Chondrocyte (in vitro differentiated cells): ENCODE measurements around the gene TAF1D. TPM values are rescaled to one million over a fixed set of nuclear protein-coding genes. Genes with fewer than 3 reads are reported as not detected.

ENCODE experiments used
- DNase-seq: peaks from one replicate; pipeline ENCODE4 v3.0.0; 2021; ENCODE audit warnings: mixed read lengths, low spot score
- H3K27ac Mint-ChIP-seq: one replicate; pipeline ENCODE4 v1.8.0; 2021; ENCODE audit warnings: mild to moderate bottlenecking, moderate library complexity, mixed read lengths; ENCODE audit not compliant: unreplicated experiment
- H3K27me3 Mint-ChIP-seq: 2 replicates; pipeline ENCODE4 v1.8.0; 2021; ENCODE audit warnings: low read depth, mixed read lengths
- H3K36me3 Mint-ChIP-seq: 2 replicates; pipeline ENCODE4 v1.8.0; 2021; ENCODE audit warnings: low read depth, mixed read lengths
- H3K4me1 Mint-ChIP-seq: 2 replicates; pipeline ENCODE4 v1.8.0; 2021; ENCODE audit warnings: low read depth, mild to moderate bottlenecking, mixed read lengths
- H3K4me3 Mint-ChIP-seq: one replicate; pipeline ENCODE4 v1.8.0; 2021; ENCODE audit warnings: mild to moderate bottlenecking, moderate library complexity, mixed read lengths; ENCODE audit not compliant: unreplicated experiment
- H3K9me3 Mint-ChIP-seq: 2 replicates; pipeline ENCODE4 v1.8.0; 2021; ENCODE audit warnings: low read depth, mixed read lengths
- long read RNA-seq: library from polyadenylated mRNA; stranded (forward); transcript quantifications from one replicate; pipeline ENCODE4 v2.0.0, GENCODE V29; 2021
- total RNA-seq: library from RNA; stranded (reverse); gene quantifications from 3 replicates; pipeline ENCODE4 v1.2.1, GENCODE V29; 2021
- TF ChIP-seq, protein P1 (sequence below): fragments of 200-600 bp; sonication (generic); IDR thresholded peaks from 2 replicates; pipeline ENCODE4 v1.5.0; 2021; ENCODE audit warnings: antibody characterized with exemption, mild to moderate bottlenecking, moderate library complexity

TAF1D gene, protein sequence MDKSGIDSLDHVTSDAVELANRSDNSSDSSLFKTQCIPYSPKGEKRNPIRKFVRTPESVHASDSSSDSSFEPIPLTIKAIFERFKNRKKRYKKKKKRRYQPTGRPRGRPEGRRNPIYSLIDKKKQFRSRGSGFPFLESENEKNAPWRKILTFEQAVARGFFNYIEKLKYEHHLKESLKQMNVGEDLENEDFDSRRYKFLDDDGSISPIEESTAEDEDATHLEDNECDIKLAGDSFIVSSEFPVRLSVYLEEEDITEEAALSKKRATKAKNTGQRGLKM
- total RNA-seq = 83.8 to 85.7 TPM (median 84.5 TPM) in 3 replicates
- long read RNA-seq, partial matches to known transcripts = 6 of 22 reads
- long read RNA-seq, other reads (novel, unspliced or antisense) = 14 of 22 reads

DNA sequence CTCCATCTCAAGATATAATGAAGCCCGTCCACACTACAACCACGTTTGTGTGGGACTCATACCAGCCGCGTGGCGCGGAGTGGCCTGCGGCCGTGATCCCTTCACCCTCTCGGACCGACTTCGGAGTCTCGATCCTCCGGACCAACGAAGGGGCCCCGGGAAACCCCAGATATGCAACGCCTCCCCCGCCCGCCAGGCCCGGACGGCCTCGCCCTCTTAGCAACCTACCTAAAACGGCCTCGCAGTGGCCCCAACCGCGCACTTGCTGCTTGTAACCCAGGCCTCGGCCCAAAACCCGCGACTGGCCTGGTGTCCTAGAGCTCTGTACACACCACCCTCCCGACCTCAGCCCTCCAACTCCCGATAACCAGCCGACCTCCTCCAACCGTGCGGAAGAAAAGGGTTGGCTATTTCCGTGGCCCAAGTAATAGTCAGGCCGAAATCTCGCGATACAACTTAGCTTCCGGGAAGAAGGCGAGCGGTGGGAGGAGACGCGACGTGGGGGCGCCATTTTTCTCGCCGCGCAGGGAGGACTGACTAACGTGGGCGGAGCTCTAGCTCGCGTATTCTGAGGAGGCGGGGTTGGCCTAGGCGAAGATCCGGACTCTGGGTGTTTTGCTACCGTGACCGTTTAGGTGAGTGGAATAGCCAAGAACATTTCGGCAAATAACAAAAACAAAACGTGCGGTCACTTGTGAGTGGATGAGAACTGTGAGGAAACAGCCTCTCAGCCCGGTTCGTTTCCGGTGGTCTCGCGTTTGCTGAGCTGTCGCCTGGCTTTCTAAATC, at the start of gene TAF1D, which contains the start of gene C11orf54:
TAF1D (minus strand) TSS at position 402 of the 788 bp plus-strand sequence. CDS start 2,191 bp downstream, outside the sequence.
C11orf54 (plus strand) TSS at position 579 of the 788 bp plus-strand sequence. CDS start 5,722 bp downstream, outside the sequence.
- TF ChIP-seq, protein P1, sequence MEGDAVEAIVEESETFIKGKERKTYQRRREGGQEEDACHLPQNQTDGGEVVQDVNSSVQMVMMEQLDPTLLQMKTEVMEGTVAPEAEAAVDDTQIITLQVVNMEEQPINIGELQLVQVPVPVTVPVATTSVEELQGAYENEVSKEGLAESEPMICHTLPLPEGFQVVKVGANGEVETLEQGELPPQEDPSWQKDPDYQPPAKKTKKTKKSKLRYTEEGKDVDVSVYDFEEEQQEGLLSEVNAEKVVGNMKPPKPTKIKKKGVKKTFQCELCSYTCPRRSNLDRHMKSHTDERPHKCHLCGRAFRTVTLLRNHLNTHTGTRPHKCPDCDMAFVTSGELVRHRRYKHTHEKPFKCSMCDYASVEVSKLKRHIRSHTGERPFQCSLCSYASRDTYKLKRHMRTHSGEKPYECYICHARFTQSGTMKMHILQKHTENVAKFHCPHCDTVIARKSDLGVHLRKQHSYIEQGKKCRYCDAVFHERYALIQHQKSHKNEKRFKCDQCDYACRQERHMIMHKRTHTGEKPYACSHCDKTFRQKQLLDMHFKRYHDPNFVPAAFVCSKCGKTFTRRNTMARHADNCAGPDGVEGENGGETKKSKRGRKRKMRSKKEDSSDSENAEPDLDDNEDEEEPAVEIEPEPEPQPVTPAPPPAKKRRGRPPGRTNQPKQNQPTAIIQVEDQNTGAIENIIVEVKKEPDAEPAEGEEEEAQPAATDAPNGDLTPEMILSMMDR = no peak
- H3K36me3 Mint-ChIP-seq = peaks cover 34% of the 10 kb centered on the region
- H3K27ac Mint-ChIP-seq = peak within 1 kb of the TSS; percentile 99
- no peaks in the 10 kb centered on the region for H3K27me3 Mint-ChIP-seq
- peak; percentile 97 for DNase-seq
- peak within 1 kb of the TSS; percentile 96 for H3K4me3 Mint-ChIP-seq
- H3K9me3 Mint-ChIP-seq = no peaks in the 10 kb centered on the region
- peaks cover 57% of the 10 kb centered on the region for H3K4me1 Mint-ChIP-seq

DNA sequence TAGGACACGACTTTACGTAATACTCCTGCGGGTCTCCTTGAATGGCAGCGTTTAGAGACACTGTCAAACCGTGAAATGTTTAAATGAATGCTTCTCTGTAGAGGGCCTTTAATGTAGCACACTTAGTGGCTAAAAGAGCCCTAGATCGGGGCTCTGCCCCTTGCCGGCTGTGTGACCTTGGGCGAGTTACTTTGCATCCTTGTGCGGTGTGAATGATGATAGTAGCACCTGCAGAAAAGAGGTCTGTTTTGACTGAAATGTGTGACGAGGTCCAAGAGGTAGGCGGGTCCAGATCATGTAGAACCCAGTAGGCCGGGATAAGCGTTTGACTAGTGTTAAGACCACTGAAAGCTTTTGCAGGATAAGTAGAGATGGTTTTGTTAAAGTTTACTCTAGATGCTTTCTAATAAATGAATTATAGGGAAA, 43.7 kb upstream of the TAF1D start:
- no peak for DNase-seq
- peak overlapping the region; percentile 95 for H3K4me3 Mint-ChIP-seq
- peak overlapping the region; percentile 86 for H3K27ac Mint-ChIP-seq
- H3K4me1 Mint-ChIP-seq = peaks cover 40% of the 10 kb centered on the region
- peaks cover under 1% of the 10 kb centered on the region for H3K36me3 Mint-ChIP-seq
- no peaks in the 10 kb centered on the region for H3K9me3 Mint-ChIP-seq
- H3K27me3 Mint-ChIP-seq = no peaks in the 10 kb centered on the region
- TF ChIP-seq, protein P1 = peak; percentile 42

DNA sequence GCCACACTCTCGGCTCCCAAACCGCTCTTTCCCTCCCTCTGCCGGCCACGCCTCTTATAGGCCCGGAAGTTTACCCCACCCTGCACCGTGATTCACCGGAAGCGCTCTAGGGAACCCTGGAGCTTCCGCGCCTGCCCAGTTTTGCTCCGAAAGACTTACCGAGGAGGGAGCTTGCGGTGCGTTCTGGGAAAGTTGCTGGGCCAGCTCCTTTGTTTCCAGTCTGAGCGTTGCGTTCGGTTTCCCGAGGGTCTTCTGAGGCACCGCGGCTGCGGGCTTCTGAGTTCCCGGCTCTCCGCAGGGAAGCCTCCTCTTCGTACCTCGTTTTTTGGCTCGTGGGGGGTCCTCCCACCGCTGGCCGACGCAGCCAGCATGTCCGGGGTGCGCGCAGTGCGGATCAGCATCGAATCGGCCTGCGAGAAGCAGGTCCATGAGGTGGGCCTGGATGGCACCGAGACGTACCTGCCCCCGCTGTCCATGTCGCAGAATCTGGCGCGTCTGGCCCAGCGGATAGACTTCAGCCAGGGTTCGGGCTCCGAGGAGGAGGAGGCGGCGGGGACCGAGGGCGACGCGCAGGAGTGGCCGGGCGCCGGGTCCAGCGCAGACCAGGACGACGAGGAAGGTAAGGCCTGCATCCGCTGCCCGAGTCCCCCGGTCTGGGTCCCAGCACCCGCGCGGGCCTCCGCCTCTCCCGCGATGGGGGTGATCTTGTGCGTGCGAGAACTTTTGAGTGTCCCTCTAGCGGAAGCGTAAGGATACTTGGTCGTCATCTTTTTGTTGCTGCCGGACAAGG, 43.0 kb upstream of the TAF1D start, which contains the start of gene MED17:
MED17 (plus strand) TSS at position 138 of the 790 bp plus-strand sequence; CDS start at position 370, 232 bp downstream.
- TF ChIP-seq, protein P1 = peak; percentile 72
- Mint-ChIP-seq H3K27ac (peak within 1 kb of the TSS; percentile 86), H3K4me1 (peaks cover 40% of the 10 kb centered on the region), H3K4me3 (peak within 1 kb of the TSS; percentile 95), H3K27me3 (no peaks in the 10 kb centered on the region), H3K9me3 (no peaks in the 10 kb centered on the region), H3K36me3 (no peaks in the 10 kb centered on the region)
- peak; percentile 95 for DNase-seq

DNA sequence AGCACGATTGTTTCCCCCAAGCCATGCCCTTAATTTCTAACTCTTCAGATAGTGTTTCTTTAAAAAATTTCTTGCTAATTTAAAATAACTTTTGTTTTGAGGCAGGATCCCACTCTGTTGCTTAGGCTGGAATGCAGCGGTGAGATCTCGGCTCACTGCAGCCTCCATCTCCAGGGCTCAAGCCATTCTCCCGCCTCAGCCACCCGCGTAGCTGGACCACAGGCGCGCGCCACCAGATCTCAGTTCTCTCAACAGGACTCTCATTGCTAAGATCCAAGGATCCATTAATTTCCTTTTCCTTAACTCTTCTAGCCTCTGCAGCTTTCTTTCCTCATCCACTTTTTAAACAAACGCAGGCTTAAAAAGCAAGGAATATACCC, 42.5 kb upstream of the TAF1D start:
- DNase-seq = no peak
- H3K9me3 Mint-ChIP-seq = no peaks in the 10 kb centered on the region
- no peaks in the 10 kb centered on the region for H3K27me3 Mint-ChIP-seq
- TF ChIP-seq, protein P1 = no peak
- H3K27ac Mint-ChIP-seq = peak overlapping the region; percentile 86
- no peaks in the 10 kb centered on the region for H3K36me3 Mint-ChIP-seq
- peaks cover 40% of the 10 kb centered on the region for H3K4me1 Mint-ChIP-seq
- peak overlapping the region; percentile 95 for H3K4me3 Mint-ChIP-seq
